ENCODE data around the gene RB1. TPM values are rescaled to one million over a fixed set of nuclear protein-coding genes. Genes with fewer than 3 reads are reported as not detected.

Gene RB1
- total and polyA plus RNA-seq, 9 of the 15 experiments (the other 6 are each of a cell fraction or from before 2014, with no cell fraction given) = 5.0 to 23.8 (median 17.9) TPM

DNA sequence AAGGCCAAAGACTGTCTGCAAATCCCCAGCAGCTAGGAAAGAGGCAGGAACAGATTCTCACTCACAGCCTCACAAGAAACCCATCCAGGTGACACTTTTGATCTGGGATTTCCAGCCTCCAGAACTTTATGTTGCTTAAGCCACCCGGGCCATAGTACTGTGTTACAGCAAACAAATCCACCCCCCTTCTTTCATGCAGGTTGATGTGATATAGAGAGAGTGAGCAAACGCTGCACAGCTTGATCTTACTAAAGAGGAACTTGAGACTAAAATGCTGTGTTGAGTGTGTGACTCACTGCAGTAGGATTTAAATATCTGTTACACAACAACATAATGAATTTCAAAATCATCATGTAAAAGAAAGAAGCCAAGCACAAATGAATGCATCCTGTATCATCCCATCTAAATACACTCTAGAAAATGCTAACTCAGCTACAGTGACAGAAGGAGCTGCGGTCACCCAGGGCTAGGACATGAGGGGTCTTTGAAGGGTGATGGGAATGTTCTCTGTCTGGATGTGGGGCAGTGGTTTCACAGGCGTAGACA lies 197.2 kb downstream of the RB1 start:
- no peak overlapping the region for H3K4me3 ChIP-seq
- H3K9ac ChIP-seq (ENCODE audit: insufficient read depth in 1 of 2, low read depth in 2 of 2, low read length in 2 of 2) = no peak overlapping the region
- ChIA-PET POLR2A (interaction anchor here (0.7 kb wide), 1 partner anchor 13 kb away, joined by 3 read pairs; no protein-coding TSS in a partner anchor), CTCF (ENCODE audit: low intra/inter-chr PET ratio) (no interaction called here)
- H3K9me1 ChIP-seq (ENCODE audit: control insufficient read depth, insufficient read depth, low read length) = no peaks in the 10 kb centered on the region
- no TSS peak for BruUV-seq (replicated peaks)
- whole genome bisulfite sequencing (ENCODE audit: insufficient coverage, low coverage, missing lambda C conversion rate) = 27% methylated on average over 4 of the region's 4 CpGs
- H3K79me2 ChIP-seq (ENCODE audit: control insufficient read depth, insufficient read depth, low read length) = no peaks in the 10 kb centered on the region
- no peaks in the 10 kb centered on the region for H4K20me1 ChIP-seq (replicated peaks; ENCODE audit: control insufficient read depth, insufficient read depth, low read length)
- H3K36me3 ChIP-seq (ENCODE audit: control insufficient read depth, insufficient read depth, low read length) = no peaks in the 10 kb centered on the region
- FAIRE-seq (no peak), DNase-seq (ENCODE audit: extremely low read depth in 1 of 4, low spot score in 3 of 4) (no peak), ATAC-seq (no peak)
- peaks cover 0 to 3% of the 10 kb centered on the region in 2 experiments; a peak in 3 of 5 replicates for H3K4me1 ChIP-seq (replicated peaks in 1 of 2; ENCODE audit: control insufficient read depth in 2 of 2, insufficient read depth in 2 of 2, low read length in 2 of 2)
- H3K27ac ChIP-seq (ENCODE audit: extremely low read depth, low read depth, low read length) = no peak overlapping the region
- in situ Hi-C loops (cut with MboI) = no loop called here
- H2AFZ ChIP-seq (ENCODE audit: low read depth, low read length) = no peak overlapping the region
- no peaks in the 10 kb centered on the region for H3K27me3 ChIP-seq (ENCODE audit: control insufficient read depth in 2 of 2, insufficient read depth in 2 of 2, low read length in 2 of 2)
- H3K9me3 ChIP-seq (replicated peaks; ENCODE audit: control insufficient read depth, insufficient read depth, low read depth, low read length) = no peaks in the 10 kb centered on the region
- no peak overlapping the region for H3K4me2 ChIP-seq (ENCODE audit: insufficient read depth, low read length)
- intact Hi-C loops (cut with micrococcal nuclease) = no loop called here
- TF ChIP-seq, protein P1, sequence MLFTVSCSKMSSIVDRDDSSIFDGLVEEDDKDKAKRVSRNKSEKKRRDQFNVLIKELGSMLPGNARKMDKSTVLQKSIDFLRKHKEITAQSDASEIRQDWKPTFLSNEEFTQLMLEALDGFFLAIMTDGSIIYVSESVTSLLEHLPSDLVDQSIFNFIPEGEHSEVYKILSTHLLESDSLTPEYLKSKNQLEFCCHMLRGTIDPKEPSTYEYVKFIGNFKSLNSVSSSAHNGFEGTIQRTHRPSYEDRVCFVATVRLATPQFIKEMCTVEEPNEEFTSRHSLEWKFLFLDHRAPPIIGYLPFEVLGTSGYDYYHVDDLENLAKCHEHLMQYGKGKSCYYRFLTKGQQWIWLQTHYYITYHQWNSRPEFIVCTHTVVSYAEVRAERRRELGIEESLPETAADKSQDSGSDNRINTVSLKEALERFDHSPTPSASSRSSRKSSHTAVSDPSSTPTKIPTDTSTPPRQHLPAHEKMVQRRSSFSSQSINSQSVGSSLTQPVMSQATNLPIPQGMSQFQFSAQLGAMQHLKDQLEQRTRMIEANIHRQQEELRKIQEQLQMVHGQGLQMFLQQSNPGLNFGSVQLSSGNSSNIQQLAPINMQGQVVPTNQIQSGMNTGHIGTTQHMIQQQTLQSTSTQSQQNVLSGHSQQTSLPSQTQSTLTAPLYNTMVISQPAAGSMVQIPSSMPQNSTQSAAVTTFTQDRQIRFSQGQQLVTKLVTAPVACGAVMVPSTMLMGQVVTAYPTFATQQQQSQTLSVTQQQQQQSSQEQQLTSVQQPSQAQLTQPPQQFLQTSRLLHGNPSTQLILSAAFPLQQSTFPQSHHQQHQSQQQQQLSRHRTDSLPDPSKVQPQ (CRISPR knock-in tag; IDR thresholded peaks at IDR 0.05; ENCODE audit: borderline replicate concordance) = no peak
- TF ChIP-seq ZNF431 (CRISPR knock-in tag; IDR thresholded peaks at IDR 0.05) (no peak), BCOR (IDR thresholded peaks at IDR 0.05) (no peak), SMARCE1 (IDR thresholded peaks at IDR 0.05) (no peak), CHD2 (IDR thresholded peaks at IDR 0.05; ENCODE audit: low read depth, low read length) (no peak), C11orf30 (IDR thresholded peaks at IDR 0.05; ENCODE audit: low read depth) (peak; percentile 39), TAL1 (IDR thresholded peaks at IDR 0.05) (no peak), ZNF311 (CRISPR knock-in tag; IDR thresholded peaks at IDR 0.05) (no peak), SIRT6 (IDR thresholded peaks at IDR 0.05; ENCODE audit: low read depth, low read length) (no peak), CBFA2T3 (IDR thresholded peaks at IDR 0.05) (no peak), TFAM (CRISPR knock-in tag; conservative IDR thresholded peaks at IDR 0.05) (no peak), ZNF146 (CRISPR knock-in tag; IDR thresholded peaks at IDR 0.05; ENCODE audit: unreplicated experiment) (no peak), SNIP1 (IDR thresholded peaks at IDR 0.05; ENCODE audit: low read depth) (no peak), ZNF316 (IDR thresholded peaks at IDR 0.05) (0 out of 2 replicates have a peak, but pooled peaks have one; percentile 16), ZBTB8A (IDR thresholded peaks at IDR 0.05; ENCODE audit: partially characterized antibody) (no peak), SMAD4 (CRISPR knock-in tag; conservative IDR thresholded peaks at IDR 0.05) (no peak), CEBPB (tag; IDR thresholded peaks at IDR 0.05) (peak; percentile 42)
- TF ChIP-seq, protein P2, sequence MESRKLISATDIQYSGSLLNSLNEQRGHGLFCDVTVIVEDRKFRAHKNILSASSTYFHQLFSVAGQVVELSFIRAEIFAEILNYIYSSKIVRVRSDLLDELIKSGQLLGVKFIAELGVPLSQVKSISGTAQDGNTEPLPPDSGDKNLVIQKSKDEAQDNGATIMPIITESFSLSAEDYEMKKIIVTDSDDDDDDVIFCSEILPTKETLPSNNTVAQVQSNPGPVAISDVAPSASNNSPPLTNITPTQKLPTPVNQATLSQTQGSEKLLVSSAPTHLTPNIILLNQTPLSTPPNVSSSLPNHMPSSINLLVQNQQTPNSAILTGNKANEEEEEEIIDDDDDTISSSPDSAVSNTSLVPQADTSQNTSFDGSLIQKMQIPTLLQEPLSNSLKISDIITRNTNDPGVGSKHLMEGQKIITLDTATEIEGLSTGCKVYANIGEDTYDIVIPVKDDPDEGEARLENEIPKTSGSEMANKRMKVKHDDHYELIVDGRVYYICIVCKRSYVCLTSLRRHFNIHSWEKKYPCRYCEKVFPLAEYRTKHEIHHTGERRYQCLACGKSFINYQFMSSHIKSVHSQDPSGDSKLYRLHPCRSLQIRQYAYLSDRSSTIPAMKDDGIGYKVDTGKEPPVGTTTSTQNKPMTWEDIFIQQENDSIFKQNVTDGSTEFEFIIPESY (CRISPR knock-in tag; IDR thresholded peaks at IDR 0.05) = no peak
- TF ChIP-seq, protein P3, sequence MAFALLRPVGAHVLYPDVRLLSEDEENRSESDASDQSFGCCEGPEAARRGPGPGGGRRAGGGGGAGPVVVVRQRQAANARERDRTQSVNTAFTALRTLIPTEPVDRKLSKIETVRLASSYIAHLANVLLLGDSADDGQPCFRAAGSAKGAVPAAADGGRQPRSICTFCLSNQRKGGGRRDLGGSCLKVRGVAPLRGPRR (CRISPR knock-in tag; IDR thresholded peaks at IDR 0.05) = no peak
- TF ChIP-seq, protein P4, sequence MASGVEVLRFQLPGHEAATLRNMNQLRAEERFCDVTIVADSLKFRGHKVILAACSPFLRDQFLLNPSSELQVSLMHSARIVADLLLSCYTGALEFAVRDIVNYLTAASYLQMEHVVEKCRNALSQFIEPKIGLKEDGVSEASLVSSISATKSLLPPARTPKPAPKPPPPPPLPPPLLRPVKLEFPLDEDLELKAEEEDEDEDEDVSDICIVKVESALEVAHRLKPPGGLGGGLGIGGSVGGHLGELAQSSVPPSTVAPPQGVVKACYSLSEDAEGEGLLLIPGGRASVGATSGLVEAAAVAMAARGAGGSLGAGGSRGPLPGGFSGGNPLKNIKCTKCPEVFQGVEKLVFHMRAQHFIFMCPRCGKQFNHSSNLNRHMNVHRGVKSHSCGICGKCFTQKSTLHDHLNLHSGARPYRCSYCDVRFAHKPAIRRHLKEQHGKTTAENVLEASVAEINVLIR (CRISPR knock-in tag; IDR thresholded peaks at IDR 0.05) = no peak

Data from K562 (cell line).